Measurements from ENCODE around the gene TMEM141. TPM values are rescaled to one million over a fixed set of nuclear protein-coding genes. Genes with fewer than 3 reads are reported as not detected.
"Not testable (repeated sequence)": the region's sequence is repeated elsewhere in the genome, so short reads cannot be mapped to it uniquely, and the experiment has no call there.

TMEM141 gene
- polyA plus RNA-seq, 1 donor from 2014 or later: 30.1 TPM

DNA sequence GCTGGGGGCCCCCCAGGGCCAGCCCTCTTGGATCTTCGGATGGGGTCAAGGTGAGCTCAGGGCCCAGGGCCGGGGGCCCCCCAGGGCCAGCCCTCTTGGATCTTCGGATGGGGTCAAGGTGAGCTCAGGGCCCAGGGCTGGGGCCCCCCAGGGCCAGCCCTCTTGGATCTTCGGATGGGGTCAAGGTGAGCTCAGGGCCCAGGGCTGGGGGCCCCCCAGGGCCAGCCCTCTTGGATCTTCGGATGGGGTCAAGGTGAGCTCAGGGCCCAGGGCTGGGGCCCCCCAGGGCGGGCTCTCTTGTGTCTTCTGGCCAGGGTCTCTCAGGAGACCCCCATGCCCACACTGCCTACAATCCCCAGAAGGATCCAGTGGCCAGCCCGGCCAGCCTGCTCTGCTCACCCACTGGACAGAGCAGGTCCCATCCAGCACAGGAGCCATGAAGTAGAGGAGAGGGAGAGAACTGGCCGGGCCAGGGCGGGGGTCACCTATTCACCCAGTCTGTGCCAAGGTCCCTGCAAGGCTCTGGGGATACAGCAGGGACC, 11.9 kb downstream of the TMEM141 start:
- not testable (repeated sequence) for H3K9me3 ChIP-seq (ENCODE audit: low read length); H3K36me3 ChIP-seq (ENCODE audit: insufficient read depth, low read length); H3K27ac ChIP-seq (ENCODE audit: low read length); H2AFZ ChIP-seq (ENCODE audit: low read depth, low read length); H3K27me3 ChIP-seq (ENCODE audit: insufficient read depth, low read depth, low read length); H3K79me2 ChIP-seq (replicated peaks; ENCODE audit: insufficient read depth, low read length); H3F3A ChIP-seq (ENCODE audit: insufficient read depth, low read length, poor library complexity, severe bottlenecking); H3K4me3 ChIP-seq (ENCODE audit: low read length); H4K20me1 ChIP-seq (ENCODE audit: insufficient read depth); H3K9me2 ChIP-seq (ENCODE audit: insufficient read depth, low read length); H3K4me2 ChIP-seq (ENCODE audit: low read length); H3K9ac ChIP-seq (ENCODE audit: low read length)

DNA sequence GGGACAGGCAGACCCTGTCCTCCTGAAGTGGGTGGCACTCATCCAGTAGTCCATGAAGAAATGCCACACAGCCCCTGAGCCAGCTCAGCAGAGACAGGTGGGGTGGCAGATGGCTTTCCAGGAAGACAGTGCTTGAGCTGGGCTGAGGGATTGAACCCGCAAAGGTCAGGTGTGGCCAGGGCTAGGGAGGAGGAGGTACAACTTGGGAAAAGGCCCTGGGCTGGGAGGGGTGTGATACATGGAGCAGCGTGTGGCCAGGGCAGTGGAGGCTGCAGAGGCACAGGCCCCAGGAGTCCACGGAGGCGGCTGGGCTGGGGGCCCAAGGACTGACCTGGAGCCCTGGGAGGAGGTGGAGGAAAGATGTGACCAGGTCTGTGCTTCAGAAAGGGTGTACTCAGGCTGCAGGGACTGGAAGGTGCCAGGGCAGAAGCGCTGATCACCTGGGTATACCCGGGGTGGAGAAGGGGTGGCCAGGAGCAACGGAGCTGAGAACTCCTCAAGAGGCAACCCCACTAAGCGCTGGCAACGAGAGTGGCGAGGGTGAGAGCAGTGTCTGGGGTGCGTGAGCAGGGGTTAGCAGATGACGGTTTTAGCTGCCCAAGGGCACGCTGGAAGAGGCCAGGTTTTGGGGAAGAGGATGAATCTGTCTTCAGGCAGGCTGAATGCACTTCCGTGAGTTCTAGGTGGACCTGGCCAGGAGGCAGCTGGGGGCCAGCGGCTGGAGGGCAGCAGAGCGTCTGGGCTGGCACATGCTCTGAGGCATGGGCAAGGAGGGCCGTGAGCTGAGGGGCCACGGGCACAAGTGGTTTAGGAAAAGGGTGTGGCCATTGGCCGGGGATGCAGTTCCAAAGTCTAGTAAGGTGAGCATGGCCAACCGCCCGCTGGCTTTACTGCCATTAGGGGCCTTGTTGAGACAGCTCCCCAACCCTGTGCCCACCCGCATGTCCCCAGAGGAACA, 12.7 kb downstream of the TMEM141 start:
- Histone ChIP-seq H3K36me3 (ENCODE audit: insufficient read depth, low read length) (no peaks in the 10 kb centered on the region), H3F3A (ENCODE audit: insufficient read depth, low read length, poor library complexity, severe bottlenecking) (no peaks in the 10 kb centered on the region), H2AFZ (ENCODE audit: low read depth, low read length) (no peak overlapping the region), H4K20me1 (ENCODE audit: insufficient read depth) (no peaks in the 10 kb centered on the region), H3K9ac (ENCODE audit: low read length) (no peak overlapping the region), H3K4me2 (ENCODE audit: low read length) (no peak overlapping the region), H3K9me2 (ENCODE audit: insufficient read depth, low read length) (no peaks in the 10 kb centered on the region), H3K27ac (ENCODE audit: low read length) (no peak overlapping the region), H3K9me3 (ENCODE audit: low read length) (no peaks in the 10 kb centered on the region), H3K79me2 (replicated peaks; ENCODE audit: insufficient read depth, low read length) (peaks cover 4% of the 10 kb centered on the region), H3K27me3 (ENCODE audit: insufficient read depth, low read depth, low read length) (no peaks in the 10 kb centered on the region), H3K4me3 (ENCODE audit: low read length) (no peak overlapping the region)
- TF ChIP-seq RAD21 (conservative IDR thresholded peaks at IDR 0.05) (no peak), EZH2 (IDR thresholded peaks at IDR 0.05; ENCODE audit: borderline replicate concordance, insufficient read depth, low read length, poor library complexity, severe bottlenecking) (no peak), SMC3 (conservative IDR thresholded peaks at IDR 0.05; ENCODE audit: poor library complexity) (no peak), EP300 (conservative IDR thresholded peaks at IDR 0.05; ENCODE audit: poor library complexity, severe bottlenecking) (no peak), TAF1 (IDR thresholded peaks at IDR 0.05; ENCODE audit: low read depth) (no peak), MXI1 (conservative IDR thresholded peaks at IDR 0.05; ENCODE audit: poor library complexity, severe bottlenecking) (no peak), POLR2AphosphoS5 (IDR thresholded peaks at IDR 0.05) (no peak)
- TF ChIP-seq, protein P1, sequence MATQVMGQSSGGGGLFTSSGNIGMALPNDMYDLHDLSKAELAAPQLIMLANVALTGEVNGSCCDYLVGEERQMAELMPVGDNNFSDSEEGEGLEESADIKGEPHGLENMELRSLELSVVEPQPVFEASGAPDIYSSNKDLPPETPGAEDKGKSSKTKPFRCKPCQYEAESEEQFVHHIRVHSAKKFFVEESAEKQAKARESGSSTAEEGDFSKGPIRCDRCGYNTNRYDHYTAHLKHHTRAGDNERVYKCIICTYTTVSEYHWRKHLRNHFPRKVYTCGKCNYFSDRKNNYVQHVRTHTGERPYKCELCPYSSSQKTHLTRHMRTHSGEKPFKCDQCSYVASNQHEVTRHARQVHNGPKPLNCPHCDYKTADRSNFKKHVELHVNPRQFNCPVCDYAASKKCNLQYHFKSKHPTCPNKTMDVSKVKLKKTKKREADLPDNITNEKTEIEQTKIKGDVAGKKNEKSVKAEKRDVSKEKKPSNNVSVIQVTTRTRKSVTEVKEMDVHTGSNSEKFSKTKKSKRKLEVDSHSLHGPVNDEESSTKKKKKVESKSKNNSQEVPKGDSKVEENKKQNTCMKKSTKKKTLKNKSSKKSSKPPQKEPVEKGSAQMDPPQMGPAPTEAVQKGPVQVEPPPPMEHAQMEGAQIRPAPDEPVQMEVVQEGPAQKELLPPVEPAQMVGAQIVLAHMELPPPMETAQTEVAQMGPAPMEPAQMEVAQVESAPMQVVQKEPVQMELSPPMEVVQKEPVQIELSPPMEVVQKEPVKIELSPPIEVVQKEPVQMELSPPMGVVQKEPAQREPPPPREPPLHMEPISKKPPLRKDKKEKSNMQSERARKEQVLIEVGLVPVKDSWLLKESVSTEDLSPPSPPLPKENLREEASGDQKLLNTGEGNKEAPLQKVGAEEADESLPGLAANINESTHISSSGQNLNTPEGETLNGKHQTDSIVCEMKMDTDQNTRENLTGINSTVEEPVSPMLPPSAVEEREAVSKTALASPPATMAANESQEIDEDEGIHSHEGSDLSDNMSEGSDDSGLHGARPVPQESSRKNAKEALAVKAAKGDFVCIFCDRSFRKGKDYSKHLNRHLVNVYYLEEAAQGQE (IDR thresholded peaks at IDR 0.05; ENCODE audit: borderline replicate concordance): no peak
- TF ChIP-seq, protein P2, sequence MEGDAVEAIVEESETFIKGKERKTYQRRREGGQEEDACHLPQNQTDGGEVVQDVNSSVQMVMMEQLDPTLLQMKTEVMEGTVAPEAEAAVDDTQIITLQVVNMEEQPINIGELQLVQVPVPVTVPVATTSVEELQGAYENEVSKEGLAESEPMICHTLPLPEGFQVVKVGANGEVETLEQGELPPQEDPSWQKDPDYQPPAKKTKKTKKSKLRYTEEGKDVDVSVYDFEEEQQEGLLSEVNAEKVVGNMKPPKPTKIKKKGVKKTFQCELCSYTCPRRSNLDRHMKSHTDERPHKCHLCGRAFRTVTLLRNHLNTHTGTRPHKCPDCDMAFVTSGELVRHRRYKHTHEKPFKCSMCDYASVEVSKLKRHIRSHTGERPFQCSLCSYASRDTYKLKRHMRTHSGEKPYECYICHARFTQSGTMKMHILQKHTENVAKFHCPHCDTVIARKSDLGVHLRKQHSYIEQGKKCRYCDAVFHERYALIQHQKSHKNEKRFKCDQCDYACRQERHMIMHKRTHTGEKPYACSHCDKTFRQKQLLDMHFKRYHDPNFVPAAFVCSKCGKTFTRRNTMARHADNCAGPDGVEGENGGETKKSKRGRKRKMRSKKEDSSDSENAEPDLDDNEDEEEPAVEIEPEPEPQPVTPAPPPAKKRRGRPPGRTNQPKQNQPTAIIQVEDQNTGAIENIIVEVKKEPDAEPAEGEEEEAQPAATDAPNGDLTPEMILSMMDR (IDR thresholded peaks at IDR 0.05; ENCODE audit: poor library complexity, severe bottlenecking): no peak
